D721Med (cell line): ENCODE results near the gene CDKAL1.

Source experiments
- DNase-seq: peaks from one replicate; pipeline ENCODE4 v3.0.0; 2011; ENCODE audit warnings: low spot score; ENCODE audit not compliant: insufficient read length
- FAIRE-seq: peaks from 2 replicates; lab custom pipeline; 2011; peaks lifted over from hg19 to GRCh38; lab: Jason Lieb, UNC
- CTCF ChIP-seq: IDR thresholded peaks from 2 replicates; pipeline ENCODE4 v1.5.1; 2012; ENCODE audit warnings: mild to moderate bottlenecking, control low read depth; ENCODE audit not compliant: insufficient read depth; ENCODE audit errors: missing control alignments

The CDKAL1 gene

GRCh38 chr6:20933057-20933788 is 399.0 kb downstream of the CDKAL1 start:
- no peak for TF ChIP-seq CTCF
- no peak for FAIRE-seq

GRCh38 chr6:20936949-20937348 is 402.7 kb downstream of the CDKAL1 start:
- no peak for TF ChIP-seq CTCF
- no peak for FAIRE-seq
- no peak for DNase-seq

More at GRCh38 chr6:20933057-20933788, 399.0 kb downstream of the CDKAL1 start:
- DNase-seq: no peak

DNA sequence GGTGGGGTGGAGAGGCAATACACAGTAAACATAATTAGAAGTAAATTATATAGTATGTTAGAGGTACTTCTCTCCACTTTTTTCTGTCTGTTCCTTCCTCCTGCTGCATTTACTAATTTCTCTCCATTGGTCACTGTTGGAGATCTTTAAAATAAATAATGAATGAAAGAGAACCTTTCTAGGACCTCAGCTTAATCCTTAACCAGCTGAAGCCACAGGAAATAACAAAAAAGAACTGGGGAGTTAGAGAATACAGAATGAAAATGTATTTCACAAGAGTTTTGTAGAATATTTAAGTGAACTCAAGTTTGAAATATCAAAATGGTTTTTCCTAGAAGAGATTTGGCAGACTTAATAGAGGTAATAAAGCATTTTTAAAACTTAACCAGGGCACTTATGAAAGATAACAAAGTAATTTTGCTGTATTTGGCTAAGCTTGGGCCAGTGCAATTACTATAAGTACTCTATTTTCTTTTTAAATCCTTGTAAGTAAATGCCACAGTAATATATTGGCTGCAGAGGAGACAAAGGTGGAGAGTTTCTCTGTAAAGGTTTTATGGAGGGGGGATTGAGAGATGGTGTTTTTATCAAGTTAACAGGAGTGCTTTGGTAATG is 405.0 kb downstream of the CDKAL1 start:
- DNase-seq (no peak), FAIRE-seq (peak; percentile 32)
- no peak for TF ChIP-seq CTCF

DNA sequence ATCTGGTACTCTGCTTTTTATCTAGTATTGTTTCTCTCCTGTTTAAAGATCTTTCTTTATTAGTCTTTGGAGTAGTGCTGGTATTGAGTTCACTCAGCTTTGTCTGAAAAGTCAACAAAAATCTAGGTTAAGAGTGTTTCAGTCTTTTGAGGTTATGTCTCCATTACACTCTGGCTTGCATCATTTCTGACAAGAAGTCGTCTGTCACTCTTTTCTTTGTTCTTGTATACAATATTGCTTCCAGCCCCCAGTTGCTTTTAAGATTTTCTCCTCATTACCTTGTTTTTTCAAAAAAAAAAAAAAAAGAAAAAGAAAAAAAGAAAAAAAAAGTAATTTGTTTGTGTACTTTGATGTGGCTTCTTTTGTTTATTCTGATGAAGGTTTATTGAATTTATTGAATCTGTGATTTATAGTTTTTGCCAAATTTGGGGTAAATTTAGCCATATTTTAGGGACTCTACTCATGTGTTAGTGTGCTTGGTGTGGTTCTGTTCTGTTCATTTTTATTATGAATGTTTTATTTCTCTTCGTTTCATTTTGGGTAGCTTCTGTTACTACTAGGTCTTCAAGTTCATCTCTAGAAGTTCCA is 408.9 kb downstream of the CDKAL1 start:
- DNase-seq: no peak
- FAIRE-seq: no peak

GRCh38 chr6:20943922-20944321 is 409.7 kb downstream of the CDKAL1 start:
- FAIRE-seq (no peak), DNase-seq (no peak)
- TF ChIP-seq CTCF: no peak

More for the DNA sequence above, 408.9 kb downstream of the CDKAL1 start:
- no peak for TF ChIP-seq CTCF

GRCh38 chr6:20946022-20946421 is 411.8 kb downstream of the CDKAL1 start:
- no peak for DNase-seq
- peak; percentile 13 for TF ChIP-seq CTCF
- FAIRE-seq: no peak
